ENCODE data around the gene P4HA1. TPM values are rescaled to one million over a fixed set of nuclear protein-coding genes. Genes with fewer than 3 reads are reported as not detected.

P4HA1 gene
- total and polyA plus RNA-seq, 10 donors: 5.3 to 74.1 (median 28.0) TPM

- H3K4me3 ChIP-seq: peak overlapping the region; percentile 61 to 99 (median 85)
- intact Hi-C loops (cut with DNase I; ENCODE audit: low total_unique reads): loop anchor here (10.0 kb wide), 1 partner anchor 150 kb away; the partner anchor contains the start of gene DNAJC9
- H3K36me3 ChIP-seq: peaks cover 0 to 8% (median 0%) of the 10 kb centered on the region in 6 donors
- WGBS, 5 donors: 3 to 13% (median 6%) methylated on average over 5 of the region's 5 CpGs
- DNase-seq: no peak
- H3K4me1 ChIP-seq: peaks cover 13 to 53% (median 28%) of the 10 kb centered on the region in 6 donors
- no peaks in the 10 kb centered on the region for H3K27me3 ChIP-seq (replicated peaks in 1 of 7)
- H3K9me3 ChIP-seq: no peaks in the 10 kb centered on the region
- H3K27ac ChIP-seq: peak overlapping the region; percentile 89 to 98 (median 96)
- TF ChIP-seq POLR2A (IDR thresholded peaks at IDR 0.05) (no peak), POLR2AphosphoS5 (IDR thresholded peaks at IDR 0.05) (no peak)
- TF ChIP-seq, protein P1, sequence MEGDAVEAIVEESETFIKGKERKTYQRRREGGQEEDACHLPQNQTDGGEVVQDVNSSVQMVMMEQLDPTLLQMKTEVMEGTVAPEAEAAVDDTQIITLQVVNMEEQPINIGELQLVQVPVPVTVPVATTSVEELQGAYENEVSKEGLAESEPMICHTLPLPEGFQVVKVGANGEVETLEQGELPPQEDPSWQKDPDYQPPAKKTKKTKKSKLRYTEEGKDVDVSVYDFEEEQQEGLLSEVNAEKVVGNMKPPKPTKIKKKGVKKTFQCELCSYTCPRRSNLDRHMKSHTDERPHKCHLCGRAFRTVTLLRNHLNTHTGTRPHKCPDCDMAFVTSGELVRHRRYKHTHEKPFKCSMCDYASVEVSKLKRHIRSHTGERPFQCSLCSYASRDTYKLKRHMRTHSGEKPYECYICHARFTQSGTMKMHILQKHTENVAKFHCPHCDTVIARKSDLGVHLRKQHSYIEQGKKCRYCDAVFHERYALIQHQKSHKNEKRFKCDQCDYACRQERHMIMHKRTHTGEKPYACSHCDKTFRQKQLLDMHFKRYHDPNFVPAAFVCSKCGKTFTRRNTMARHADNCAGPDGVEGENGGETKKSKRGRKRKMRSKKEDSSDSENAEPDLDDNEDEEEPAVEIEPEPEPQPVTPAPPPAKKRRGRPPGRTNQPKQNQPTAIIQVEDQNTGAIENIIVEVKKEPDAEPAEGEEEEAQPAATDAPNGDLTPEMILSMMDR (IDR thresholded peaks at IDR 0.05 in 8 of 11, conservative IDR thresholded peaks at IDR 0.05 in 3 of 11): no peak
These were observed 1.6 kb downstream of the P4HA1 start for GRCh38 chr10:73094986-73095480.

DNA sequence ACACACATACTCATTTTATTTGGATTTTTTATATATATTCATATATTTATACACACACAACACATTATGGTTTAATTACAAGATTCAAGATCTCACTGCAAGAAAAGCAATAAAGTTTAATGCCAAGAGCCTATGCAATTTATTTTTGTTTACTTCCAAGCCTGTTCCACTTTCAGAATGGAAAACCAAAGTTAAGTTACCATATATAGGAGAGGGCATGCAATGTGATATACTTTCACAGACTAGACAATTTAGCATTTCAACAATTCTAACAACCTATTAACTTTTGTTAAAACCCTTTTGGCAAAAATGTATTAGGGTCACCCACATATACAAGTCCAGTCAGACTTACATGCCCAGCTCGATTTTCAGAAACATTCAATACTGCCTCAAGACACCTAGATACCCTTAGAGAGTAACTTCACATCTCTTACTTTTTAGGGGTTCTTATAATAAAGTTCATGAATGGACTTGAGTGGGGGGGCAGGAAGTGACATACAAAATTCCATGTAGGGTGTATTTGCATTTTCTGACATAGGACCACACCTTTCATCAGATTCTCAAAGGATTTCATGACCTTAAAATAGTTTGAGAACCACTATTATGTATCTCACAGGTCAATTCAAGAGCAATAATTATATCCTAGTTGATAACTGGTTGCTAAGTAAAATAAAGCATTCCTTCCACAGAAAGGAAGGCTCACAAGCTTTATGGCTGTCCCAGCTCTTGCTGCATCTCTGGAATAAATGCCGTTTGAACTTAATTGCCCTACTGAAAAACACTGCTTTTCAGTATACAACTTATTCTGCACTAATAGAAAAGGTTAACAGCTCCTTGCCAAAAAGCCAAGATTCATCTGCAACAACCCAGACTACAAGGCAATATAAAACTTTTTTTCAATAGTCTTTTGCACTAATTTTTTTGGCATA, 2.5 kb downstream of the P4HA1 start:
- H3K27ac ChIP-seq: peak overlapping the region in 4 of 8 donors; percentile 21 to 97 (median 94)
- H3K9me3 ChIP-seq: no peaks in the 10 kb centered on the region
- peaks cover 13 to 53% (median 28%) of the 10 kb centered on the region in 6 donors for H3K4me1 ChIP-seq
- TF ChIP-seq POLR2AphosphoS5 (IDR thresholded peaks at IDR 0.05) (no peak), POLR2A (IDR thresholded peaks at IDR 0.05) (no peak)
- TF ChIP-seq, protein P1 (IDR thresholded peaks at IDR 0.05 in 8 of 11, conservative IDR thresholded peaks at IDR 0.05 in 3 of 11): no peak
- 62 to 79% (median 71%) methylated on average over 2 of the region's 2 CpGs for WGBS, 5 donors
- DNase-seq: no peak
- H3K4me3 ChIP-seq: peak overlapping the region in 2 of 8 donors; percentile 86 to 99
- no peaks in the 10 kb centered on the region for H3K27me3 ChIP-seq (replicated peaks in 1 of 7)
- intact Hi-C loops (cut with DNase I; ENCODE audit: low total_unique reads): loop anchor here (10.0 kb wide), 1 partner anchor 151 kb away; the partner anchor contains the start of gene DNAJC9
- peaks cover 0 to 7% (median 0%) of the 10 kb centered on the region in 6 donors for H3K36me3 ChIP-seq

GRCh38 chr10:73092830-73093229, 3.8 kb downstream of the P4HA1 start:
- Histone ChIP-seq H3K9me3 (no peaks in the 10 kb centered on the region), H3K4me1 (peaks cover 13 to 56% (median 27%) of the 10 kb centered on the region in 6 donors), H3K36me3 (peaks cover 0 to 7% (median 0%) of the 10 kb centered on the region in 6 donors), H3K27ac (no peak overlapping the region), H3K4me3 (no peak overlapping the region), H3K27me3 (replicated peaks in 1 of 7) (no peaks in the 10 kb centered on the region)
- intact Hi-C loops (cut with DNase I; ENCODE audit: low total_unique reads): loop anchor here (10.0 kb wide), 1 partner anchor 152 kb away; the partner anchor contains the start of gene DNAJC9
- TF ChIP-seq POLR2A (IDR thresholded peaks at IDR 0.05) (no peak), POLR2AphosphoS5 (IDR thresholded peaks at IDR 0.05) (no peak)
- TF ChIP-seq, protein P1 (IDR thresholded peaks at IDR 0.05 in 8 of 11, conservative IDR thresholded peaks at IDR 0.05 in 3 of 11): no peak
- WGBS, 5 donors: 96 to 99% (median 98%) methylated on average over 3 of the region's 3 CpGs
- DNase-seq: no peak

- Histone ChIP-seq H3K4me3 (no peak overlapping the region), H3K36me3 (peaks cover 0 to 7% (median 0%) of the 10 kb centered on the region in 6 donors), H3K27ac (no peak overlapping the region), H3K27me3 (replicated peaks in 1 of 7) (no peaks in the 10 kb centered on the region), H3K4me1 (peaks cover 0 to 42% (median 5%) of the 10 kb centered on the region in 6 donors), H3K9me3 (no peaks in the 10 kb centered on the region)
- TF ChIP-seq POLR2A (IDR thresholded peaks at IDR 0.05) (no peak), POLR2AphosphoS5 (IDR thresholded peaks at IDR 0.05) (no peak)
- TF ChIP-seq, protein P1 (IDR thresholded peaks at IDR 0.05 in 8 of 11, conservative IDR thresholded peaks at IDR 0.05 in 3 of 11): no peak
- intact Hi-C loops (cut with DNase I; ENCODE audit: low total_unique reads): no loop called here
- no peak for DNase-seq
These were observed 8.4 kb downstream of the P4HA1 start for GRCh38 chr10:73088304-73088703.

Measured in spleen (tissue), 11 donors.